GM23338 (cell line): ENCODE results near the gene AMZ1.

Experiments used
- CREB1 ChIP-seq: fragments of 250-450 bp; sonication (Bioruptor Pico); IDR thresholded peaks from 2 replicates; pipeline ENCODE4 v1.5.0; 2020; ENCODE audit warnings: low read depth, mild to moderate bottlenecking, moderate library complexity
- EZH2 ChIP-seq: fragments of 200-600 bp; sonication (generic); IDR thresholded peaks from one replicate; pipeline ENCODE4 v1.8.0; 2017; ENCODE audit warnings: antibody characterized with exemption, mild to moderate bottlenecking, low read depth; ENCODE audit not compliant: unreplicated experiment
- EZH2phosphoT487 ChIP-seq: fragments of 200-600 bp; sonication (generic); IDR thresholded peaks from one replicate; pipeline ENCODE4 v1.8.1; 2018; ENCODE audit warnings: antibody characterized with exemption; ENCODE audit not compliant: unreplicated experiment
- JUNB ChIP-seq: IDR thresholded peaks from one replicate; pipeline ENCODE4 v1.6.1; 2016; ENCODE audit warnings: antibody characterized with exemption; ENCODE audit not compliant: unreplicated experiment
- POLR2AphosphoS5 ChIP-seq: IDR thresholded peaks from 2 replicates; pipeline ENCODE4 v1.6.1; 2016; ENCODE audit warnings: antibody characterized with exemption, low read depth
- STAT1 ChIP-seq: IDR thresholded peaks from one replicate; pipeline ENCODE4 v1.6.1; 2016; ENCODE audit warnings: antibody characterized with exemption; ENCODE audit not compliant: unreplicated experiment
- TF ChIP-seq, protein P1 (sequence below), 2 experiments: fragments of 200-600 bp in 1 of 2; sonication (generic) in 1 of 2; conservative IDR thresholded peaks; 2 replicates each; pipeline versions ENCODE4 v1.5.1 to v1.6.1; 2016 to 2017; ENCODE audit warnings: antibody characterized with exemption in 2 of 2, low read depth in 2 of 2, mild to moderate bottlenecking in 2 of 2, moderate library complexity in 1 of 2
- TF ChIP-seq, protein P2 (sequence below): IDR thresholded peaks from one replicate; pipeline ENCODE4 v1.6.1; 2018; ENCODE audit warnings: antibody characterized with exemption; ENCODE audit not compliant: unreplicated experiment
- TF ChIP-seq, protein P3 (sequence below): IDR thresholded peaks from 2 replicates; pipeline ENCODE4 v1.6.1; 2016; ENCODE audit warnings: antibody characterized with exemption

DNA sequence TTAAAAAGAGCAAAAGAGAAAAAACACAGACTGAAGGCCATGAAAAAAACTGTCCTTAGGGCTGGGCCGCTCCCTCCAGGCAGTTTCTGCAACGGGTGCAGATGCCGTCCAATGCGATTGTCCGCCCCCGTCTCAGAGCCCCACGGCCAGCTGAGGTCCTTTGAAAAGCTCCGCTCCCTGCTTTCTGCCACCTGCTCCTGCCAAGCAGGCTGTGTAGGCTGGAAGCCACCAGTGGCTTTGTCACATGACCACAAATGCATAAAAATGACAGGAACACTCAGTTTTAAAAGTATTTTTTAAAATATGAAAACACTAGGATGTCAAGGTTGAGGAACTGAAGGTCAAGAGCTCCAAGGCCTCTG, 71.7 kb downstream of the AMZ1 start:
- TF ChIP-seq, protein P1, sequence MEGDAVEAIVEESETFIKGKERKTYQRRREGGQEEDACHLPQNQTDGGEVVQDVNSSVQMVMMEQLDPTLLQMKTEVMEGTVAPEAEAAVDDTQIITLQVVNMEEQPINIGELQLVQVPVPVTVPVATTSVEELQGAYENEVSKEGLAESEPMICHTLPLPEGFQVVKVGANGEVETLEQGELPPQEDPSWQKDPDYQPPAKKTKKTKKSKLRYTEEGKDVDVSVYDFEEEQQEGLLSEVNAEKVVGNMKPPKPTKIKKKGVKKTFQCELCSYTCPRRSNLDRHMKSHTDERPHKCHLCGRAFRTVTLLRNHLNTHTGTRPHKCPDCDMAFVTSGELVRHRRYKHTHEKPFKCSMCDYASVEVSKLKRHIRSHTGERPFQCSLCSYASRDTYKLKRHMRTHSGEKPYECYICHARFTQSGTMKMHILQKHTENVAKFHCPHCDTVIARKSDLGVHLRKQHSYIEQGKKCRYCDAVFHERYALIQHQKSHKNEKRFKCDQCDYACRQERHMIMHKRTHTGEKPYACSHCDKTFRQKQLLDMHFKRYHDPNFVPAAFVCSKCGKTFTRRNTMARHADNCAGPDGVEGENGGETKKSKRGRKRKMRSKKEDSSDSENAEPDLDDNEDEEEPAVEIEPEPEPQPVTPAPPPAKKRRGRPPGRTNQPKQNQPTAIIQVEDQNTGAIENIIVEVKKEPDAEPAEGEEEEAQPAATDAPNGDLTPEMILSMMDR (conservative IDR thresholded peaks at IDR 0.05; ENCODE audit: low read depth in 2 of 2): no peak
- TF ChIP-seq, protein P2, sequence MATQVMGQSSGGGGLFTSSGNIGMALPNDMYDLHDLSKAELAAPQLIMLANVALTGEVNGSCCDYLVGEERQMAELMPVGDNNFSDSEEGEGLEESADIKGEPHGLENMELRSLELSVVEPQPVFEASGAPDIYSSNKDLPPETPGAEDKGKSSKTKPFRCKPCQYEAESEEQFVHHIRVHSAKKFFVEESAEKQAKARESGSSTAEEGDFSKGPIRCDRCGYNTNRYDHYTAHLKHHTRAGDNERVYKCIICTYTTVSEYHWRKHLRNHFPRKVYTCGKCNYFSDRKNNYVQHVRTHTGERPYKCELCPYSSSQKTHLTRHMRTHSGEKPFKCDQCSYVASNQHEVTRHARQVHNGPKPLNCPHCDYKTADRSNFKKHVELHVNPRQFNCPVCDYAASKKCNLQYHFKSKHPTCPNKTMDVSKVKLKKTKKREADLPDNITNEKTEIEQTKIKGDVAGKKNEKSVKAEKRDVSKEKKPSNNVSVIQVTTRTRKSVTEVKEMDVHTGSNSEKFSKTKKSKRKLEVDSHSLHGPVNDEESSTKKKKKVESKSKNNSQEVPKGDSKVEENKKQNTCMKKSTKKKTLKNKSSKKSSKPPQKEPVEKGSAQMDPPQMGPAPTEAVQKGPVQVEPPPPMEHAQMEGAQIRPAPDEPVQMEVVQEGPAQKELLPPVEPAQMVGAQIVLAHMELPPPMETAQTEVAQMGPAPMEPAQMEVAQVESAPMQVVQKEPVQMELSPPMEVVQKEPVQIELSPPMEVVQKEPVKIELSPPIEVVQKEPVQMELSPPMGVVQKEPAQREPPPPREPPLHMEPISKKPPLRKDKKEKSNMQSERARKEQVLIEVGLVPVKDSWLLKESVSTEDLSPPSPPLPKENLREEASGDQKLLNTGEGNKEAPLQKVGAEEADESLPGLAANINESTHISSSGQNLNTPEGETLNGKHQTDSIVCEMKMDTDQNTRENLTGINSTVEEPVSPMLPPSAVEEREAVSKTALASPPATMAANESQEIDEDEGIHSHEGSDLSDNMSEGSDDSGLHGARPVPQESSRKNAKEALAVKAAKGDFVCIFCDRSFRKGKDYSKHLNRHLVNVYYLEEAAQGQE: no peak
- TF ChIP-seq EZH2: no peak
- TF ChIP-seq EZH2phosphoT487: no peak
- TF ChIP-seq JUNB: no peak
- no peak for TF ChIP-seq POLR2AphosphoS5
- TF ChIP-seq, protein P3, sequence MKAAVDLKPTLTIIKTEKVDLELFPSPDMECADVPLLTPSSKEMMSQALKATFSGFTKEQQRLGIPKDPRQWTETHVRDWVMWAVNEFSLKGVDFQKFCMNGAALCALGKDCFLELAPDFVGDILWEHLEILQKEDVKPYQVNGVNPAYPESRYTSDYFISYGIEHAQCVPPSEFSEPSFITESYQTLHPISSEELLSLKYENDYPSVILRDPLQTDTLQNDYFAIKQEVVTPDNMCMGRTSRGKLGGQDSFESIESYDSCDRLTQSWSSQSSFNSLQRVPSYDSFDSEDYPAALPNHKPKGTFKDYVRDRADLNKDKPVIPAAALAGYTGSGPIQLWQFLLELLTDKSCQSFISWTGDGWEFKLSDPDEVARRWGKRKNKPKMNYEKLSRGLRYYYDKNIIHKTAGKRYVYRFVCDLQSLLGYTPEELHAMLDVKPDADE: no peak
- TF ChIP-seq CREB1 (CRISPR knock-in tag): no peak
- TF ChIP-seq STAT1: no peak
